Right lung (tissue), 5 donors: ENCODE measurements around the gene CAPN5. TPM values are rescaled to one million over a fixed set of nuclear protein-coding genes. Genes with fewer than 3 reads are reported as not detected.

ENCODE experiments used
- DNase-seq, 2 donors: peaks; one replicate each; pipeline ENCODE4 v3.0.0-alpha.2; 2013
- polyA plus RNA-seq, 5 donors: library from polyadenylated mRNA; unstranded; fragments of 120-200 nt; gene quantifications; one replicate each; pipeline versions ENCODE4 v1.2.1 to v1.2.3, GENCODE V29; 2013; ENCODE audit warnings: inconsistent platforms in 1 of 5, low replicate concordance in 1 of 5; ENCODE audit not compliant: insufficient read length in 5 of 5, insufficient read depth in 1 of 5

The CAPN5 gene
- polyA plus RNA-seq, 5 donors, result 20.9 to 30.0 (median 27.1) TPM

DNA sequence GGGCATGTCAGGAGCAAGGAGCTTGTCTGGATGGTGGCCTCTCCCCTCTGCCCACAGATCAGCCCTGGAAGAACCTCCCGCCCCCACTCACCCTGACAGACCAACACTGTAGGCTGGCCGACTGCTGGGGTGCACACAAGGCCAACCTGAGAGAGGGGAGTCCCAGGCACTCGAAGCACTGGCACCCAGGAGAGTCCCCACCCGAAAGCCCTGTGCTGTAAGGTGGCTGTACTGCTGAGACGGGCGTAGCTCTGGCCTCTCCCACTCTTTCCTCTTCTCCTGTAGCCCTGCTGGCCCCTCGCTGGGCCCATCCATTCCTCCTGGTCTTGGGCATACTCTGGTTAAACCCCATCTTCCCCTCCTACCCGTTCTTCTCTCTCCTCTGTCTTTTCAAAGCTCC, 101.0 kb downstream of the CAPN5 start:
- no peak for DNase-seq

- DNase-seq, result no peak
These were observed 103.3 kb downstream of the CAPN5 start for GRCh38 chr11:77170107-77170506.

GRCh38 chr11:77171254-77171653, 104.5 kb downstream of the CAPN5 start:
- no peak for DNase-seq

DNA sequence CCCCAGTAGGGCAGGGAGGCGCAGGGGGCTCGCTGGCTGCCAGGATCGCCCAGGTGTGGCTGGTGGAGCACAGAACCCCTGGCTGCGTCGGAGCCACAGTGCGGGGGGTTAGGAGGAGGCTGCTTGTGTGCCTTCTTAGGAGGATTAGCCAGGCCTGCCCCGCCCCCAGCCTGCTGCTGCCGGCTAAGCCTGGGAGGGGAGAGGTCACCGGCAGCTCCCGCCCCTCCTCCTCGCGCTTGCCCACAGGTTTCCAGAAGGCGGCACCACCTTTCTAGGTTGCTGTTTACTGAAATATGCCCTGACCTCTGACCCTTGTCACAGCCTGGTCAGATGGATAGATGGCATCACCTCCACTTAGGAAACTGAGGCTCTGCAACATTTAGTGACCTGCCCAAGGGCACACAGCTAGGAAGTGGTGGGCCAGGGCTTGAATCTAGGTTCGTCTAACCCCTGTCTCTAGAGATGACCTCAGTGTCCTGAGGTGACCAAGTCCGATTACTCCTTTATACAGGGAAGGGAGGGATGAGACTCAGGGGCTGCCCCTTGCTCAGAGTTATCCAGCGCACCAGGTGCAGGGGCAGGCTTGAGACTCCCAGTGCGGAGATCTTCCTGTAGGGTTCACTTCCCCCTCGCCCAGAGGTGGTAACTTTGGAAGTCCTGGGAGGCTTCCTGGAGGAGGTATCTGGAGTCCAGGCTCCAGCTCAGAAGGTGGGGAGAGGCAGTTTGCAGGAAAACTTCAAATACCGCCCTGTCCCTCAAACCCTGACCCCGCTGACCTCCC, 105.3 kb downstream of the CAPN5 start:
- DNase-seq, result no peak

- DNase-seq, result no peak
These were observed 105.9 kb downstream of the CAPN5 start for GRCh38 chr11:77172666-77172982.

DNA sequence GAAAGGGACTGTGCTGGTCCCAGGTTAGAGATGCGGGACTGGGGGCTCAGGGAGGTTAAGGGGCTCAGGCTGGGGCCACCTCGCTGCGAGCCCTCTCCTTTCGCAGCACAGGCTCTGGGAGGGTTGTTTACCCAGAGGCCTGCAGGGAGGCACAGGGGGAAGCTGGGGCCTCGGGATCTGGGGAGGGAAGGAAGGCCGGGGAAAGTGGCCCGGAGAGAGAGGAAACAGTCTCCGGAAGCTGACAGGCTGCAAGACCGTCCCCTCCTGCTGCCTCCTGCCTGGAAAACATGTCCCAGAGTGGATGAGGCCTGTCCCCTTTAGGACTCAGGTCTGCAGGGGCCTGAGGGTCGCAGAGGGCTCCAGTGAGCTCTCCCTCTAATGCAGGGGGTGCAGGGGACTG, 106.7 kb downstream of the CAPN5 start:
- DNase-seq, result no peak

- DNase-seq, result no peak
These were observed 107.8 kb downstream of the CAPN5 start for GRCh38 chr11:77174559-77174958.

DNA sequence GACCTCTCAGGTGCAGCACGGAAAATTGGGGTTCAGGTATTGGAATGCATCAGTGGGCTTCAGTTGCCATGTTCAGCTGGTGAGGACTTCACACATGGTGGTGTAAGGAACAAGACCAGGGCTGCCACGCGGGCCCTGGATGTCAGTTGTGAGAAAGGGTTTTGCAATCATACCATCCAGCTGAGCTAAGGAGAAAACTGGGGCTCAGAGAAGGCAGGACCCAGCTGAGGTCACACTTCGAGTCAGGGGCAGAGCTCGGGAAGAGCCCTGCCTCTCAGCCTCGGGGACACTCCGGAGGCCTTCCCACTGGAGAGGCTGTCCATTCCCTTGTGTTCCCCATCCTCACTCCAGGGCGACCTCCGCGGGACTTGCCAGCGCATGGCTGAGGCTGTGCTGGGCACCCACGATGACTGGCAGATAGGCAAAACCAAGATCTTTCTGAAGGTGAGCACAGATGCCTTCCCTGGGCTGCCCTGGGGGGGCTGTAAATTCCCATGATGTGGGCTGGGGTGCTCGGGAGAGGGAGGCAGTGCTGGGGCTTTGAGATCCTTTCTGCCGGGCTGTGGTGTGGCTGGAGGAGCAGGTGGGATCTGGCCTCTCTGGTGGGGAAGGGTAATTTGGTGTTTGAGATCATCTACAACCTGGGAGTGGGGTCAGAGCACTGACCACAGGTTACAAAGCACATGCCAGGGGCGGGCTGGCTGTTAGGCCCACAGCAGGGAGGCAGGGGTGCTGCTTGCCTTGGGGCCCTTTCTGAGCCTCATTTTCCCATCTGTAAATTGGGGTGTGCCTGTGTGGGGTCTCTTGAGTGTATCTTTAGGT, 108.5 kb downstream of the CAPN5 start:
- DNase-seq, result no peak

Other genes with a start within 250 kb of the CAPN5 start
- gene ACER3, start 206.1 kb upstream of the CAPN5 start, polyA plus RNA-seq, result 10 to 100 TPM; 10.7 to 34.6 (median 20.5) TPM
- gene B3GNT6, start 32.6 kb upstream of the CAPN5 start, polyA plus RNA-seq, result 1 to 10 TPM in 4 of 5 donors, under 1 TPM in 1; 0.95 to 3.4 (median 2.2) TPM
- gene OMP, start 35.9 kb downstream of the CAPN5 start, polyA plus RNA-seq, result under 1 TPM in 3 of 5 donors, not detected in 2; 0.29 to 0.39 (median 0.31) TPM
- 1 to 10 TPM; 4.4 to 6.3 (median 5.4) TPM for gene MYO7A, start 61.3 kb downstream of the CAPN5 start, polyA plus RNA-seq
- under 1 TPM in 4 of 5 donors, not detected in 1; 0.14 to 0.72 (median 0.59) TPM for gene GDPD4, start 234.7 kb downstream of the CAPN5 start, polyA plus RNA-seq